HAP-1 (cell line): ENCODE measurements around the gene NELL1.
"Not testable (repeated sequence)": the region's sequence is repeated elsewhere in the genome, so short reads cannot be mapped to it uniquely, and the experiment has no call there.

Experiments
- DNase-seq, 2 experiments: peaks; one replicate each; pipeline ENCODE4 v3.0.0-alpha.2; 2016 to 2020; ENCODE audit warnings: low spot score in 2 of 2
- H3K27me3 ChIP-seq: fragments of 250-450 bp; sonication (Bioruptor Pico); 2 replicates; pipeline ENCODE4 v1.5.1; 2020; ENCODE audit warnings: low read depth, mild to moderate bottlenecking, moderate library complexity
- H3K36me3 ChIP-seq: fragments of 250-450 bp; sonication (Bioruptor Pico); replicated peaks from 2 replicates; pipeline ENCODE4 v1.5.1; 2020; ENCODE audit warnings: mild to moderate bottlenecking
- H3K4me1 ChIP-seq: fragments of 250-450 bp; sonication (Bioruptor Pico); 2 replicates; pipeline ENCODE4 v1.5.1; 2020; ENCODE audit warnings: mild to moderate bottlenecking
- H3K4me3 ChIP-seq: fragments of 250-450 bp; sonication (Bioruptor Pico); 2 replicates; pipeline ENCODE4 v1.5.1; 2020; ENCODE audit warnings: mild to moderate bottlenecking, moderate library complexity
- H3K9me3 ChIP-seq: fragments of 250-450 bp; sonication (Bioruptor Pico); 2 replicates; pipeline ENCODE4 v1.5.1; 2020; ENCODE audit warnings: mild to moderate bottlenecking, moderate library complexity
- in situ Hi-C: fragments of 300-500 bp; cut with MboI; formaldehyde crosslinking; loops from 3 replicates; pipeline ENCODE4 v1.14.3; 2020; ENCODE audit warnings: low sequenced_read_pairs, inconsistent platforms, mixed read lengths

NELL1 gene

DNA sequence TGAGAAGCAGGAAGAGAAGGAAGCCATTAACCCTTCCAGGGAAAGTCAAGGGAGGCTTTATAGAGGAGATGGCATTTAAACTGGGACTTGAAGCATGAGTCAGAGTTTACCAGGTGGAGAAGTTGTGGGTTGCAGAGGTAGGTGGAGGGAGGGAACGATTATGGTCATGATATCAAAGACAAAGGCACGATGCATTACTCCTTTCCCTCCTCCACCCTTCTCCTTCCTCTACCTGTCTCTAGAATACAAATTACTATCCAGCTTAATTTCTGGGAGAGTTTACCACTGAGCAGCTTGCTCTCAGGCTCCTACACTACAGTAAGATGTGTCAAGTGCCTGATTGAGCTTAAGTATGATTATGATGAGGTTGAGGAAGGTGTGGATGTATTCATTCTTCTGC is 151.7 kb downstream of the NELL1 start:
- no peak for DNase-seq
- H3K4me3 ChIP-seq: no peak overlapping the region
- H3K36me3 ChIP-seq: no peaks in the 10 kb centered on the region
- H3K9me3 ChIP-seq: no peaks in the 10 kb centered on the region
- in situ Hi-C loops: no loop called here
- H3K4me1 ChIP-seq: peaks cover 7% of the 10 kb centered on the region
- no peaks in the 10 kb centered on the region for H3K27me3 ChIP-seq

DNA sequence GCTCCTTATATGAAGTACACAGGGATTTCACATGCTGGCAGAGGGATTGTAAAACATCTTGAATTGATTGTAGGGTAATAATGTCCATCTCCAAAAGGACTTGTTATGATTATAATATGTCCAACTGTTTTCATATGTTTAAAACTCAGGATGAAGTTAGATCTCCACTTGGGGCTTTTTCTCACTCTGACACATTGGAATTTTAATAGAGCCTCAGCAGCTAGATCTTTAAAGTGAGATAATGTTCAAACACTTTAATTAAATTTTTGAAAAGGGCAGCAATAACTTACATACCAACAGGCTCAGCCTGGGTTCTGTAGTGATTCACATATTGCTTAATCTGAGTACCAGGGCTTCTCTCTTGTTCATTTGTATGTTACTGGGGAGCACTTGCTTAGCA is 152.1 kb downstream of the NELL1 start:
- H3K9me3 ChIP-seq: no peaks in the 10 kb centered on the region
- no peaks in the 10 kb centered on the region for H3K27me3 ChIP-seq
- DNase-seq: no peak
- H3K4me1 ChIP-seq: peaks cover 7% of the 10 kb centered on the region
- H3K36me3 ChIP-seq: no peaks in the 10 kb centered on the region
- in situ Hi-C loops: no loop called here
- H3K4me3 ChIP-seq: no peak overlapping the region

DNA sequence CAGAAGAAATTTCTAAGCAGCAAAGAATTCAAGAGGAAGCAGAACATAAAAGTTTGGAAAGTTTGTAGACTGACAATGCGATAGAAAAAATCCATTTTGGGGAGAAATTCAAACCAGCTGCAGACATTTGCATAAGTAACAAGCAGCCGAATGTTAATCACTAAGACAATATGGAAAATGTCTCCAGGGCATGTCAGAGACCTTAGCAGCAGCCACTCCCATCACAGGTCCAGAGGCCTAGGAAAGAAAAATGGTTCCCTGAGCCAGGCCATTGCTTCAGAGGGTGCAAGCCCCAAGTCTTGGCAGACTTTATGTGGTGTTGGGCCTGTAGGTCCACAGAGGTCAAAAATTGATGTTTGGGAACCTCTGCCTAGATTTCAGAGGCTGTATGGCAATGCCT is 155.4 kb downstream of the NELL1 start:
- in situ Hi-C loops: no loop called here
- Histone ChIP-seq H3K36me3 (no peaks in the 10 kb centered on the region), H3K4me1 (peaks cover 7% of the 10 kb centered on the region), H3K4me3 (no peak overlapping the region), H3K9me3 (no peaks in the 10 kb centered on the region), H3K27me3 (no peaks in the 10 kb centered on the region)
- DNase-seq: peak in 1 of 2 experiments; percentile 24

DNA sequence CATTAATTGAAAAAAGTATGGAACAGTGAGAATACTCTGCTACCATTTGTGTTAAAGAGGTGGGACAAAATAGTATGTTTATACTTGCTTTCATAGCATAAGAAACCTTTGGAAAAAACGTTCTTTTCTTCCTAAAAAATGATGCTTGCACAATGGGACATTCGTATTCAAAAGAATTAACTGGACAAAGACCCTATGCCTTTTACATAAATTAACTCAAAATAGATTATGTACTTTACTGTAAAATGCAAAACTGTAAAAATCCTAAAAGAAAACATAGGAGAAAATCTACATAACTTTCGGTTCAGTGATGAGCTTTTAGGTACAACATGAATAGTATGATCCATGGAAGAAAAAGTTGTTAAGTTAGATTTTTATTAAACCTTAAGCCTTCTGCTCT is 166.2 kb downstream of the NELL1 start:
- no peaks in the 10 kb centered on the region for H3K36me3 ChIP-seq
- peak in 1 of 2 experiments; percentile 96 for DNase-seq
- peaks cover 59% of the 10 kb centered on the region for H3K4me1 ChIP-seq
- no peak overlapping the region for H3K4me3 ChIP-seq
- in situ Hi-C loops: no loop called here
- H3K9me3 ChIP-seq: no peaks in the 10 kb centered on the region
- H3K27me3 ChIP-seq: no peaks in the 10 kb centered on the region

DNA sequence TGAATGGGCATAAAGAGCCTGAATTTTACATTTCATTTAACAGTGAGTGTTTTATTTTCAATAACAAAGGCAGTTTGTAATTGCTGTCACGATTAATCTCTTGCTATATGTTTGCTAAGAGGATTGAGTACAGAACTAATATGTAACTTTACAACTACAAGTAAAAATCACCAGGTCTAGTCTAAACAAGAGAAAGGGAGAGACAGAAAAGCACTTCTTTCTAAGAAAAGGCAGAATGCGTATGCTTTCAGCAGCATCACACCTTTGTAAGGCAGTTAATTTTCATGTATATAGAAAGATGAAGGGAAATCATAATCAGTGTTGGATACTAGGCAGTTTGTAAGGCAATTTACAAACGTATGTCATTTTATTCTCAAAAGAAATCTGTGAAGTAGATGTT is 169.8 kb downstream of the NELL1 start:
- DNase-seq: peak; percentile 17 to 98
- no peaks in the 10 kb centered on the region for H3K36me3 ChIP-seq
- no peaks in the 10 kb centered on the region for H3K9me3 ChIP-seq
- no peaks in the 10 kb centered on the region for H3K27me3 ChIP-seq
- H3K4me3 ChIP-seq: no peak overlapping the region
- in situ Hi-C loops: no loop called here
- peaks cover 65% of the 10 kb centered on the region for H3K4me1 ChIP-seq

DNA sequence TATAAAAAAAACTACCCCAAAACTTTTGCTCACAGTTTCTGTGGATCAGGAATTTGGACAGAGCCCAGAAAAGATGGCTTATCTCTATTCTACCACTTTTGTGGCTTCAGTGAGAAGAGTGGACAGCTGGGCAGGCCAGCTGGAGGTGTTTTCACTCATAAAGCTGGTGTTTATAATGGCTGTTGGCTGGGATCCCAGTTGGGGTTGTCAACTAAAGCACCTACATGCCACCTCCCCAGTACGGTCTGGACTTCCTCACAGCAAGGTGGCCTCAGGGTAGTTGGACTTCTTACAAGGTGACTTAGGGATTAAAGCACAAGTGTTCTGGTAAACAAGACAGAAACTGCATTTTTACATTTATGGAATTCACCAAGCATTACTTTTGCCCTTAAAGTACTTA is 171.0 kb downstream of the NELL1 start:
- Histone ChIP-seq H3K4me1 (peaks cover 54% of the 10 kb centered on the region), H3K27me3 (no peaks in the 10 kb centered on the region), H3K4me3 (no peak overlapping the region), H3K36me3 (no peaks in the 10 kb centered on the region), H3K9me3 (no peaks in the 10 kb centered on the region)
- in situ Hi-C loops: no loop called here
- DNase-seq: peak; percentile 49 to 80

DNA sequence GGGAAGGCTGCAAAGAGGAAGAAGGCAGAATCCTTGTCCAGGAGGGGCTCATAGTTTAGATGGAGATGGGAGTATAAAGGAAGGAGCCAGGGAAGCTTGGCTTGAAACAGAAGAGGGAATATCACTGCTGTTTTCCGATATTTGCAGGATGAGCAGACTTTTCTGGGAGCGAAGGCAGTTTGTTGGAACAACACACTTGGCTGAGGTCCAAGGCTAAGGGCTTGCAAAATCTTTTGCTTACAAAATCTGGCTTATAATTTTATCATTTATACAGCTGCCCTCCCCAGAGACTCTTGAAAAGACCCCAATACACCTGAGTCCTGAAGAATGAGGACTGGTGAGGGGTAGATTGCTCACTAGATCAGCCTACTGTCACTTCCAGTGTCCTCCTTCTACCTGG is 174.8 kb downstream of the NELL1 start:
- Histone ChIP-seq H3K4me1 (peaks cover 20% of the 10 kb centered on the region), H3K27me3 (no peaks in the 10 kb centered on the region), H3K9me3 (no peaks in the 10 kb centered on the region), H3K36me3 (no peaks in the 10 kb centered on the region), H3K4me3 (no peak overlapping the region)
- in situ Hi-C loops: no loop called here
- DNase-seq: no peak

DNA sequence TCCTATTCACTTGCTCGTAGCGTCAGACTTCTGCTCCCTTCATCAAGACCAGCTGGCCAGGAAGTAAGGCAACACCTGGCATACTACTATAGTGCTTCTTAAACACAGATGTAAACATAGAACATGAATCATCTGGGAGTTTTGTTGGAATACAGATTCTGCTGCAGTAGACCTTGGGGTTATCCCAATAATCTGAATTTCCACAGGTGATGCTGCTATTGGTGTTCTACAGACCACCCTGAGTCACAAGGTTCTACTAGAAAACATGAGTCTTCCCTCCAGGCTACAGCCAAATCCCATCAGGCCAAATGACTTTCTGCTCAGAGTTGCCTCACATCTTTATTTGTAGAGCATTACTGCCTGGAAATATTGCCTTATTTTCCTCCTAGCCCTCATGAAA is 175.2 kb downstream of the NELL1 start:
- in situ Hi-C loops: no loop called here
- no peaks in the 10 kb centered on the region for H3K36me3 ChIP-seq

DNA sequence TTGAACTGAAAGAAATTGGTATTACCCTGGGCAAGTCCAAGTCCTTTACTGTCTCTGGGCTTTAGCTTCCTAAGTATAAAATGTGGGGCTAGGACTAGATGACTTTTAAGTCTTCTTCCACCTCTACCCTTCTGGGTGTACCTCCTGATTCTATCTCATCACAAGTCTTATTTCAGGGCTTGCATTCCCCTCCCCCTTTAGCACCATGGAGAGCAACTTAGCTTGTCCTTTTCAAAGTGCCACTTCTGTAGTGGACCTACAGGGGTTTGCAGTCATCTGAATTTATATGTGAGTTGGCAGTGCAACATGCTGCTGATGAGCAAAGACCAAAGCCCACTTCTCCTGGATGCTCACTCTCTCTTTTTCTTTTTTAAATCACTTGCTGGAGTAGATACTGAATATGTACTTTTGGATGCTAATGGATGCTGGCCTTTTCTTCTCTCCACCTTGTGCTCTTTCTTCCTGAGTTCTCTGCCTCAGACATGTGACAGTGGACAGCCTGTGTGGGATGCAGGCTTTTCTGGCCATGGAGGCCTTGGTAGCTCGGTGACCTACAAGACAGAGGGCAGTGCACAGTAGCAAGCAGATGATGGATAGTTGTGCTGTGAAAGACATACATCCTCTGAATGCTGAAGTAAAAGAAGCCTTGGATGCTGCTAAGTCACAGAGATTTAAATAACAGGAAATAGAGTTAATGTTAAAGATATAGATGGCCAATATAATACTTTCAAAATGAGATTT is 185.0 kb downstream of the NELL1 start:
- H3K4me3 ChIP-seq: no peak overlapping the region
- H3K9me3 ChIP-seq: no peaks in the 10 kb centered on the region
- H3K36me3 ChIP-seq: no peaks in the 10 kb centered on the region
- H3K4me1 ChIP-seq: no peaks in the 10 kb centered on the region
- DNase-seq: peak in 1 of 2 experiments; percentile 46
- in situ Hi-C loops: no loop called here
- no peaks in the 10 kb centered on the region for H3K27me3 ChIP-seq

More for the DNA sequence above, 175.2 kb downstream of the NELL1 start:
- no peak for DNase-seq
- no peaks in the 10 kb centered on the region for H3K9me3 ChIP-seq
- no peaks in the 10 kb centered on the region for H3K27me3 ChIP-seq
- peaks cover 18% of the 10 kb centered on the region for H3K4me1 ChIP-seq
- H3K4me3 ChIP-seq: no peak overlapping the region

DNA sequence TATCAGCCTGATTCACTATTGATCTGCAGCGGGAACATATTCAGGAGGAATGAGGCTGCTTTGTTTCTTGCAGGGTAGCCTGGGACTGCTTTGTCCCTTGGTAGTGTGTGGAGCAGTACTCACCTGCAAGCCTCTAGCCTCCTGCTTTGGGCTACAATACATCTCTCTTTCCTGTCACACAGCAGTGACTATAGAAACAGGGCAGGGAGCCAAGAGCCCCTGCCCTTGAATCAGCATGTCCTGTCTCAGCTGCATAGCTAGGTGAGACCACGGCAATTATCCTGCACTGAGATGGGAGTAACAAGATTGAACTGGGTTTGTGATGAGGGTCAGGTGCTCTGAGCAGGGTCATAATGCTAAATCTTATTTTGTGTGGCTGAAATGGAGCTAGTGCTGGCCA is 191.9 kb downstream of the NELL1 start:
- Histone ChIP-seq H3K9me3 (no peaks in the 10 kb centered on the region), H3K27me3 (no peaks in the 10 kb centered on the region), H3K36me3 (no peaks in the 10 kb centered on the region), H3K4me3 (no peak overlapping the region), H3K4me1 (no peaks in the 10 kb centered on the region)
- in situ Hi-C loops: loop anchor here (10.0 kb wide), 1 partner anchor 207 kb away; no protein-coding TSS in a partner anchor
- no peak for DNase-seq

DNA sequence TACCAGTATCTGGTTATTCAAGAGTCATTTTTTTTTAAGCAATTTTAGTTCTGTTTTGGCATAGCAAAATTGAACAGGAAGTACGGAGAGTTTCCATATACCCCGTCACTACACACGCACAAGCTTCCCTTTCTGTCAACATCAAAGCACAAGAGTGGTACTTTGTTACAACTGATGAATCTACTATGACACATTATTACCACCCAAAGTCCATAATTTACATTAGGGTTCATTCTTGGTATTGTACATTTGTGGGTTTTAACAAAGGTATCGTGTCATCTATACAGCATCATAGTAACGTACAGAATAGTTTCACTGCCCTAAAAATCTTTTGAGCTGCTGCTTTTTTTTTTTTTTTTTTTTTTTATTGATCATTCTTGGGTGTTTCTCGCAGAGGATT is 192.9 kb downstream of the NELL1 start:
- DNase-seq, H3K9me3 ChIP-seq, H3K4me1 ChIP-seq, H3K27me3 ChIP-seq, H3K4me3 ChIP-seq, H3K36me3 ChIP-seq: not testable (repeated sequence)
- in situ Hi-C loops: loop anchor here (10.0 kb wide), 1 partner anchor 207 kb away; no protein-coding TSS in a partner anchor

DNA sequence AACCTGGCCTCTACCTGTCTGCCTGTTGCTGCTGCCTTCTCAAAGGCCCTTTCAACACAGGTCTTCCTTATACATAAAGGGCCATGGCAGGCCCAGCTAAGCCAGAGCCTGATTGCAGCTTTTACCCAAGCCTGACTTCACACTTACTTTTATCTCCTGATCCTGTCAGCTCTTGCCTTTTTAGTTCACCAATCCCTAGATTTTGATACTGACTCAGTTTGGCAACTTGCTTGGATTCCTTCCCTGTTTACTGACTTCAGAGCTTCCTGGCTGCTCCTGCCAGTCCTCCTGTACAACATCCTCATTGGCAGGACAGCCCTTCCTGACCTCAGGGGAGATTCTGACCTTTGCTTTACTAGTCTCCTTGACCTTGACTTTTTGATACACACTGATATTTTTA is 195.2 kb downstream of the NELL1 start:
- in situ Hi-C loops: loop anchor here (10.0 kb wide), 1 partner anchor 210 kb away; no protein-coding TSS in a partner anchor
- Histone ChIP-seq H3K4me1 (0 out of 2 replicates have a peak, but pooled peaks cover 4% of the 10 kb centered on the region), H3K36me3 (no peaks in the 10 kb centered on the region), H3K4me3 (no peak overlapping the region), H3K27me3 (no peaks in the 10 kb centered on the region), H3K9me3 (no peaks in the 10 kb centered on the region)
- no peak for DNase-seq

DNA sequence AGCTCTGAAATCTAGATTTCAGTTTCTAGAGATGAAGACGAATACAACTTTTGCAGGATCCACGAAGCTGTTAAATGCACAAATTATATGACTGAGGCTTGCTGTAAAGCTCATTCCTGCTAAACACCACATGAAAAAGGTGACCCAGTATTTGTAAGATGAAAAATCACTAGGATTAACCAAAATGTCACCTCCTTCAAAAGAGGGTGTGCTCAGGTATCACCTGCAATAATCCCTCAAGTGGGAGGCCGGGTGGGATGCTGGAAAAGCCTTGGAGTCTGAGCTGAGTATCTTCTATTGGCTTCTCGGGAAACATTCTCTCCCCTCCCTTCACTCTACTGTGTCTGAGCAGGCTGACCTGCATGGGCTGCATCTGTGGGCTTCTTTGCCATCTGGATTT is 195.8 kb downstream of the NELL1 start:
- Histone ChIP-seq H3K36me3 (no peaks in the 10 kb centered on the region), H3K9me3 (no peaks in the 10 kb centered on the region), H3K27me3 (no peaks in the 10 kb centered on the region), H3K4me3 (no peak overlapping the region), H3K4me1 (0 out of 2 replicates have a peak, but pooled peaks cover 4% of the 10 kb centered on the region)
- in situ Hi-C loops: loop anchor here (10.0 kb wide), 1 partner anchor 210 kb away; no protein-coding TSS in a partner anchor
- DNase-seq: no peak

DNA sequence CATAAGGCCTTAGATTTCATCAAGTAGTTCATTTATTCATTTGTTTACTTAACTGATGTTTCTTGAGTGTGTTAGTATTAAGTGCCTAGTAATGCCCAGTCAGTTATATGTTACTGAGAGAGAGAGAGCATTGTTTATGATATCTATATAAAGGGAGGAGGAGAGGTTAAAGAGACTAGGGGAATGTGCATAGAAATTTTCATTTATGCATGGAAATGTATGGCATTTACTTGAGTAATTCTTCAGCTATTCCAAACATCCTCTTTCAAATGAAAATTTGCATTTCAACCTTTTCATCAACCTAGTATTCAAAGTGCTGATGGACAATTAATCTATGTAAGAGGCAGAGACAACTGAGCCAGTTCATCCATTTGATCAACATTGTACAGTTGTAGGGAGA is 199.7 kb downstream of the NELL1 start:
- Histone ChIP-seq H3K4me3 (no peak overlapping the region), H3K27me3 (no peaks in the 10 kb centered on the region), H3K36me3 (no peaks in the 10 kb centered on the region), H3K9me3 (no peaks in the 10 kb centered on the region), H3K4me1 (0 out of 2 replicates have a peak, but pooled peaks cover 4% of the 10 kb centered on the region)
- peak in 1 of 2 experiments; percentile 53 for DNase-seq
- in situ Hi-C loops: loop anchor here (10.0 kb wide), 1 partner anchor 214 kb away; no protein-coding TSS in a partner anchor
